ENCODE results near the gene CWH43.

DNA sequence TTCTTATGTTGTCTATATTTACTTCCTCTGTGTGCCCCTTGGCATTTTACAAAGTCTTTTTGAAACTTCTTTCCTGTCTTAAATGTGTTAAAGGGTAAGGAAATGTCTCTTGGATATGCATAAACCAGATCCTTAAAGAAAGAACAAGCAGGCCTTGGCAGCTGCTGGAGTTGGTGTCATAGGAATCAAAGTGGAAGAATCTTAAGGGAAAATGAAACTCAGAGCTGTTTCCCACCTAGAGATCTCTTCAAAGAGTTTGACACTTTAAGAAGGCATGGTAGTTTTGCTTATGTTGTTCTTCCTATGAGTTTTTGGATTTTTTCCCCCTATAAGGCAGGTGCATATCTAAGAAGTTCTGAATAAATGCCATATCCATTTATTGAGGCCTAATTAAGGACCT is 37.0 kb upstream of the CWH43 start:
- TF ChIP-seq POLR2AphosphoS5 (IDR thresholded peaks at IDR 0.05) (no peak), POLR2A (IDR thresholded peaks at IDR 0.05) (no peak)
- TF ChIP-seq, protein P1, sequence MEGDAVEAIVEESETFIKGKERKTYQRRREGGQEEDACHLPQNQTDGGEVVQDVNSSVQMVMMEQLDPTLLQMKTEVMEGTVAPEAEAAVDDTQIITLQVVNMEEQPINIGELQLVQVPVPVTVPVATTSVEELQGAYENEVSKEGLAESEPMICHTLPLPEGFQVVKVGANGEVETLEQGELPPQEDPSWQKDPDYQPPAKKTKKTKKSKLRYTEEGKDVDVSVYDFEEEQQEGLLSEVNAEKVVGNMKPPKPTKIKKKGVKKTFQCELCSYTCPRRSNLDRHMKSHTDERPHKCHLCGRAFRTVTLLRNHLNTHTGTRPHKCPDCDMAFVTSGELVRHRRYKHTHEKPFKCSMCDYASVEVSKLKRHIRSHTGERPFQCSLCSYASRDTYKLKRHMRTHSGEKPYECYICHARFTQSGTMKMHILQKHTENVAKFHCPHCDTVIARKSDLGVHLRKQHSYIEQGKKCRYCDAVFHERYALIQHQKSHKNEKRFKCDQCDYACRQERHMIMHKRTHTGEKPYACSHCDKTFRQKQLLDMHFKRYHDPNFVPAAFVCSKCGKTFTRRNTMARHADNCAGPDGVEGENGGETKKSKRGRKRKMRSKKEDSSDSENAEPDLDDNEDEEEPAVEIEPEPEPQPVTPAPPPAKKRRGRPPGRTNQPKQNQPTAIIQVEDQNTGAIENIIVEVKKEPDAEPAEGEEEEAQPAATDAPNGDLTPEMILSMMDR (IDR thresholded peaks at IDR 0.05 in 8 of 11, conservative IDR thresholded peaks at IDR 0.05 in 3 of 11) = no peak

Data from spleen (tissue), 7 donors.